Mucosa of descending colon (tissue), 3 donors: Measurements from ENCODE around the gene CEP350. TPM values are rescaled to one million over a fixed set of nuclear protein-coding genes. Genes with fewer than 3 reads are reported as not detected.
"Not testable (repeated sequence)": the region's sequence is repeated elsewhere in the genome, so short reads cannot be mapped to it uniquely, and the experiment has no call there.

Source experiments
- ATAC-seq: fragments of 200-7000 bp; cut with Tn5 transposase; one replicate; pipeline ENCODE4 v1.9.1; 2020; ENCODE audit warnings: mild to moderate bottlenecking, moderate library complexity
- DNase-seq, 3 donors: peaks; one replicate each; pipeline ENCODE4 v3.0.0-alpha.2; 2020
- H3K36me3 ChIP-seq: fragments of 200-600 bp; one replicate; pipeline ENCODE4 v1.8.0; 2021; ENCODE audit warnings: low read depth, mild to moderate bottlenecking
- H3K4me1 ChIP-seq: fragments of 200-600 bp; one replicate; pipeline ENCODE4 v1.8.0; 2021; ENCODE audit warnings: low read depth, mild to moderate bottlenecking
- H3K4me3 ChIP-seq: fragments of 200-600 bp; one replicate; pipeline ENCODE4 v1.8.0; 2021; ENCODE audit warnings: mild to moderate bottlenecking
- H3K9me3 ChIP-seq: fragments of 200-600 bp; one replicate; pipeline ENCODE4 v1.8.0; 2021; ENCODE audit warnings: mild to moderate bottlenecking
- CTCF ChIP-seq: fragments of 200-600 bp; IDR thresholded peaks from one replicate; pipeline ENCODE4 v1.8.0; 2022; ENCODE audit warnings: antibody characterized with exemption, mild to moderate bottlenecking
- intact Hi-C, 2 donors: fragments of 100-400 bp; cut with DNase I in 1 of 2; cut with micrococcal nuclease in 1 of 2; formaldehyde crosslinking; loops; one replicate each; pipeline versions ENCODE4 v1.11.0 to v1.11.1; 2022; cut with DNase I, micrococcal nuclease
- total RNA-seq, 3 donors: library from RNA; stranded (reverse); fragmentation: NEBNext Ultra II Directional in 2 of 3; extraction: Animal tissue kit (Norgen Biotek cat#: 25700) in 2 of 3; gene quantifications; one replicate each; pipeline versions ENCODE4 v1.2.1 to v1.2.4, GENCODE V29; 2021 to 2023
- donor health status: DM: no; HTN: no; CAD: no; lungs with moderate emphysema.
- donor health status: DM: no; HTN: no; CAD: no.
- donor health status: DM: no; HTN: yes; CAD: no.

CEP350 gene
- total RNA-seq, 3 donors from 2014 or later = 41.9 to 63.7 (median 53.9) TPM

GRCh38 chr1:180130651-180131050, 176.0 kb downstream of the CEP350 start:
- Histone ChIP-seq H3K9me3 (no peaks in the 10 kb centered on the region), H3K4me3 (no peak overlapping the region), H3K4me1 (no peaks in the 10 kb centered on the region), H3K36me3 (no peaks in the 10 kb centered on the region)
- DNase-seq (no peak), ATAC-seq (no peak)
- no peak for TF ChIP-seq CTCF
- intact Hi-C loops = no loop called here

GRCh38 chr1:180131510-180131909, 176.9 kb downstream of the CEP350 start:
- H3K4me3 ChIP-seq = no peak overlapping the region

GRCh38 chr1:180133193-180133592, 178.6 kb downstream of the CEP350 start:
- Histone ChIP-seq H3K4me1 (no peaks in the 10 kb centered on the region), H3K36me3 (no peaks in the 10 kb centered on the region), H3K4me3 (no peak overlapping the region), H3K9me3 (no peaks in the 10 kb centered on the region)
- ATAC-seq (no peak), DNase-seq (no peak)
- TF ChIP-seq CTCF = no peak
- intact Hi-C loops = no loop called here

More at GRCh38 chr1:180131510-180131909, 176.9 kb downstream of the CEP350 start:
- intact Hi-C loops = no loop called here
- peak; percentile 13 for ATAC-seq
- Histone ChIP-seq H3K4me1 (no peaks in the 10 kb centered on the region), H3K9me3 (no peaks in the 10 kb centered on the region), H3K36me3 (no peaks in the 10 kb centered on the region)
- no peak for TF ChIP-seq CTCF
- DNase-seq = no peak

- DNase-seq, H3K9me3 ChIP-seq, intact Hi-C loops: not testable (repeated sequence)
Measured at GRCh38 chr1:180133688-180134087, 179.1 kb downstream of the CEP350 start.

GRCh38 chr1:180135535-180135934, 180.9 kb downstream of the CEP350 start:
- intact Hi-C loops = no loop called here
- DNase-seq (no peak), ATAC-seq (no peak)
- H3K4me3 ChIP-seq = no peak overlapping the region
- no peaks in the 10 kb centered on the region for H3K9me3 ChIP-seq
- no peaks in the 10 kb centered on the region for H3K36me3 ChIP-seq
- no peaks in the 10 kb centered on the region for H3K4me1 ChIP-seq
- TF ChIP-seq CTCF = no peak

More at GRCh38 chr1:180133688-180134087, 179.1 kb downstream of the CEP350 start:
- H3K4me3 ChIP-seq, H3K4me1 ChIP-seq, ATAC-seq, H3K36me3 ChIP-seq: not testable (repeated sequence)

GRCh38 chr1:180136331-180136967, 181.8 kb downstream of the CEP350 start:
- no peak for DNase-seq
- H3K9me3 ChIP-seq = no peaks in the 10 kb centered on the region
- intact Hi-C loops = no loop called here
- no peaks in the 10 kb centered on the region for H3K36me3 ChIP-seq
- ATAC-seq = peak; percentile 67
- TF ChIP-seq CTCF = no peak
- H3K4me3 ChIP-seq = no peak overlapping the region
- H3K4me1 ChIP-seq = no peaks in the 10 kb centered on the region
